Fibroblast of mammary gland (primary cell): ENCODE data around the gene ZNF516.

Experiments used
- DNase-seq: peaks from one replicate; pipeline ENCODE4 v3.0.0-alpha.2; 2010; ENCODE audit warnings: low read depth
- H3K4me3 ChIP-seq: 2 replicates; pipeline ENCODE4 v1.5.1; 2011; ENCODE audit warnings: low read depth, mild to moderate bottlenecking, low read length, moderate library complexity; ENCODE audit not compliant: control insufficient read depth
- TF ChIP-seq, protein P1 (sequence below): conservative IDR thresholded peaks from 2 replicates; pipeline ENCODE4 v1.5.1; 2011; ENCODE audit warnings: low read depth, low read length, inconsistent platforms; ENCODE audit not compliant: control insufficient read depth, insufficient read depth

Gene ZNF516

GRCh38 chr18:76390452-76391035 is 104.5 kb downstream of the ZNF516 start:
- H3K4me3 ChIP-seq = no peak overlapping the region
- TF ChIP-seq, protein P1, sequence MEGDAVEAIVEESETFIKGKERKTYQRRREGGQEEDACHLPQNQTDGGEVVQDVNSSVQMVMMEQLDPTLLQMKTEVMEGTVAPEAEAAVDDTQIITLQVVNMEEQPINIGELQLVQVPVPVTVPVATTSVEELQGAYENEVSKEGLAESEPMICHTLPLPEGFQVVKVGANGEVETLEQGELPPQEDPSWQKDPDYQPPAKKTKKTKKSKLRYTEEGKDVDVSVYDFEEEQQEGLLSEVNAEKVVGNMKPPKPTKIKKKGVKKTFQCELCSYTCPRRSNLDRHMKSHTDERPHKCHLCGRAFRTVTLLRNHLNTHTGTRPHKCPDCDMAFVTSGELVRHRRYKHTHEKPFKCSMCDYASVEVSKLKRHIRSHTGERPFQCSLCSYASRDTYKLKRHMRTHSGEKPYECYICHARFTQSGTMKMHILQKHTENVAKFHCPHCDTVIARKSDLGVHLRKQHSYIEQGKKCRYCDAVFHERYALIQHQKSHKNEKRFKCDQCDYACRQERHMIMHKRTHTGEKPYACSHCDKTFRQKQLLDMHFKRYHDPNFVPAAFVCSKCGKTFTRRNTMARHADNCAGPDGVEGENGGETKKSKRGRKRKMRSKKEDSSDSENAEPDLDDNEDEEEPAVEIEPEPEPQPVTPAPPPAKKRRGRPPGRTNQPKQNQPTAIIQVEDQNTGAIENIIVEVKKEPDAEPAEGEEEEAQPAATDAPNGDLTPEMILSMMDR = no peak
- DNase-seq = no peak

- TF ChIP-seq, protein P1 = no peak
- DNase-seq = no peak
- H3K4me3 ChIP-seq = no peak overlapping the region
Measured at GRCh38 chr18:76389716-76390115, 105.3 kb downstream of the ZNF516 start.

GRCh38 chr18:76388891-76389423 is 106.1 kb downstream of the ZNF516 start:
- no peak for DNase-seq
- H3K4me3 ChIP-seq = no peak overlapping the region
- TF ChIP-seq, protein P1 = no peak

DNA sequence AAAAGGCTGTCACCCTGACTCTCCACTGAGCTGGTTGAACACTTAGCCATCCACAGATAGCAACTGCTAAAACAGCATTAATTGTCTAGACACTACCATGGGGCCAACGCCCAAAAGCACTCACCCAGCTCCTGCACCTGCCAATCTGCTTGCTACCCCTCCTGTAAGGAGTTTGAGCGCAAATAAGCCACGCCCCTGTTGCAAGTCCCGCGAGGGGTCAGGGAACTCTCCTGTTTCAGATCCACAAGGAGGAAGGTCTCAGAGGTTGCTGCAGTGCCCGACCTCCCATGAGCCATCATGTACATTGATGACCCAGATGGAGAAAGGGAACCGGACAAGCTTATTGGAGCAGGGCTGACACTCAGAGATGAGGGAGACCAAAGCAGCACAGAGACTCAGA is 106.8 kb downstream of the ZNF516 start:
- TF ChIP-seq, protein P1 = no peak
- H3K4me3 ChIP-seq = no peak overlapping the region
- no peak for DNase-seq

DNA sequence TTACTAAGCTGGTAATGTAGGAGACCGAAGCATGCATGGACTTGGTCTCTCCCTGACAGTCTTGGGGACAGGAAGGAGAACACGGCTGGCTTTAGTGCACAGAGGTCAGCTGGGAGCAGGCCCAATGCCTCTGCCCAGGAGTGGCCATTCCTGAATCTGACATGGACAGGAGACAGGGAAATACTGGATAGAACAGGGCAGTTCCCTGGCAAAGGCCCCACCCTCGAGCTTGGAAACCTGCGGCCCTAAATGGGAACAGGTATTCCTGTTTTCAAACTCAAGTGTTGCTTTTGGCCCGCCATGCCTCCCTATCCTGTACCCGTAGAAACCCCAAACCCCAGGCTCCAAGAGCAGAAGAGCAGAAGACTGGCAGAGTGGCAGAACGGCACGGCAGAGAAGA is 107.4 kb downstream of the ZNF516 start:
- no peak for DNase-seq
- TF ChIP-seq, protein P1 = no peak
- no peak overlapping the region for H3K4me3 ChIP-seq

DNA sequence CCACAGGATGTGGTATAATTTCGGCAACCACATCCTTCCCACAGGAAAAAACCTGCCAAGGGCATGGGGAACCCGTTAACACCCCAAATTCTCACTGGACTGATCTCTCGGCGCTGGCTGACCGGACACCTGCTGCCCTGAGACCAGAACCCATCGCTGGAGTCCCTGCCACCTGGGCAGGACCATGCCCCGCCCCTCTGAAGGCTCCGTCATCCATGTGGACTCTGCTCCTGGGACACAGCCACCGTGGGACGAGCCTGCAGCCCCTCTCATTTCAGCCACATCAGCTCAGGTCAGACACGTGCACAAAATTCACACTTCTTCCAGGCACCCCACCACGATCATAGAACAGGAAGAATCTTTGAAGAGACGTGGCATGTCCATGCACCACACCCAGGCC is 108.2 kb downstream of the ZNF516 start:
- TF ChIP-seq, protein P1 = no peak
- no peak overlapping the region for H3K4me3 ChIP-seq
- no peak for DNase-seq
